C4-2B (cell line): ENCODE results near the gene SCPEP1.

Experiments used
- H3K27ac ChIP-seq: fragments of 450-650 bp; 2 replicates; pipeline ENCODE4 v1.5.1; 2017
- ZFX ChIP-seq: fragments of 450-650 bp; IDR thresholded peaks from 2 replicates; pipeline ENCODE4 v1.6.1; 2017
- TF ChIP-seq, protein P1 (sequence below): fragments of 450-650 bp; conservative IDR thresholded peaks from 2 replicates; pipeline ENCODE4 v1.5.1; 2017; ENCODE audit warnings: mild to moderate bottlenecking

The SCPEP1 gene

GRCh38 chr17:57044976-57045867 is 67.3 kb downstream of the SCPEP1 start:
- no peak overlapping the region for H3K27ac ChIP-seq
- TF ChIP-seq ZFX: no peak
- TF ChIP-seq, protein P1, sequence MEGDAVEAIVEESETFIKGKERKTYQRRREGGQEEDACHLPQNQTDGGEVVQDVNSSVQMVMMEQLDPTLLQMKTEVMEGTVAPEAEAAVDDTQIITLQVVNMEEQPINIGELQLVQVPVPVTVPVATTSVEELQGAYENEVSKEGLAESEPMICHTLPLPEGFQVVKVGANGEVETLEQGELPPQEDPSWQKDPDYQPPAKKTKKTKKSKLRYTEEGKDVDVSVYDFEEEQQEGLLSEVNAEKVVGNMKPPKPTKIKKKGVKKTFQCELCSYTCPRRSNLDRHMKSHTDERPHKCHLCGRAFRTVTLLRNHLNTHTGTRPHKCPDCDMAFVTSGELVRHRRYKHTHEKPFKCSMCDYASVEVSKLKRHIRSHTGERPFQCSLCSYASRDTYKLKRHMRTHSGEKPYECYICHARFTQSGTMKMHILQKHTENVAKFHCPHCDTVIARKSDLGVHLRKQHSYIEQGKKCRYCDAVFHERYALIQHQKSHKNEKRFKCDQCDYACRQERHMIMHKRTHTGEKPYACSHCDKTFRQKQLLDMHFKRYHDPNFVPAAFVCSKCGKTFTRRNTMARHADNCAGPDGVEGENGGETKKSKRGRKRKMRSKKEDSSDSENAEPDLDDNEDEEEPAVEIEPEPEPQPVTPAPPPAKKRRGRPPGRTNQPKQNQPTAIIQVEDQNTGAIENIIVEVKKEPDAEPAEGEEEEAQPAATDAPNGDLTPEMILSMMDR: no peak

GRCh38 chr17:57045868-57046704 is 68.2 kb downstream of the SCPEP1 start:
- no peak for TF ChIP-seq ZFX
- TF ChIP-seq, protein P1: no peak
- no peak overlapping the region for H3K27ac ChIP-seq

DNA sequence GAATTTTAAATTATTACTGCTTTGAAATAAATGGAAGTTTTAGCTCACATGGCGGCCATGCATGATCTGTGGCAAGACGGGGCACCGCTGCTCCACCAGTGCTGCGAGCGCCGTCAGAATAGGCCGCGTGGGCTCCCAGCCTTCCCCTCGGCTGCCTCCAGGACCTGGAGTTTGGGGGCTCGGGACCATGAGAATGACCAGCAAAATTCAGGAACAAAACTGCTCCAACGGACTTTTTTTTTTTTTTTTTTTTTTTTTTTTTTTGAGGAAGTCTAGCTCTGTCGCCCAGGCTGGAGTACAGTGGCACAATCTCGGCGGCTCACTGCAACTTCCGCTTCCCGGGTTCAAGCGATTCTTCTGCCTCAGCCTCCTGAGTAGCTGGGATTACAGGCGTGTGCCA is 68.8 kb downstream of the SCPEP1 start:
- TF ChIP-seq, protein P1: no peak
- no peak for TF ChIP-seq ZFX
- H3K27ac ChIP-seq: no peak overlapping the region

DNA sequence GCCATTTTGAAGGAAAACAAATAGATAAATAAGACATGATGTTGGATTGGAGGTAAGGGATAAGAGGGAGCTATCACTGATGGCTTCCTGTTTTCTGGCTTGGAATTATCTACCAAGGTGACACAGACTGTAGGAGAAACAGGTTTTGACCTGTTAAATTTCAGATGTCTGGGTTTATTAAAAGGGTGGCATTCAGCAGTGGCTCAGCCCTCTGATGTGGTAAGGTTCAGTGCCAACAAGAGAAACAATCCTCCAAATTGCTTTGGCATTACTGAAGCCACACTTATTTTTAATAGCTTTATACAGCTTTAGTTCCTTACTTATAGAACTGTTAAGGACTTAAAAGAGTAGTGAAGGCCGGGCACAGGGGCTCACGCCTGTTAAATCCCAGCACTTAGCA is 70.2 kb downstream of the SCPEP1 start:
- TF ChIP-seq, protein P1: no peak
- TF ChIP-seq ZFX: no peak
- H3K27ac ChIP-seq: no peak overlapping the region

- TF ChIP-seq ZFX: no peak
- TF ChIP-seq, protein P1: no peak
- no peak overlapping the region for H3K27ac ChIP-seq
These were observed 72.4 kb downstream of the SCPEP1 start for GRCh38 chr17:57050306-57050705.

GRCh38 chr17:57051886-57052361 is 74.0 kb downstream of the SCPEP1 start:
- no peak for TF ChIP-seq ZFX
- TF ChIP-seq, protein P1: no peak
- 0 out of 2 replicates have a peak overlapping the region, but pooled peaks have one; percentile 4 for H3K27ac ChIP-seq
